Purkinje cell (primary cell): ENCODE measurements around the gene EBI3. TPM values are rescaled to one million over a fixed set of nuclear protein-coding genes. Genes with fewer than 3 reads are reported as not detected.

ENCODE experiments used
- polyA plus RNA-seq: library from polyadenylated mRNA; unstranded; fragments of >200 nt; fragmentation: Nextera tagmentation; gene quantifications from 2 replicates; pipeline ENCODE4 v1.2.1, GENCODE V29; 2014

The EBI3 gene
- polyA plus RNA-seq: not detected in 2 replicates

GRCh38 chr19:4229179-4229931 is at the start of gene EBI3:
EBI3 (plus strand) TSS chr19:4229523; CDS start chr19:4229551, 28 bp downstream.

GRCh38 chr19:4182084-4182810 is 47.1 kb upstream of the EBI3 start, which contains the start of the genes ANKRD24 and SIRT6:
ANKRD24 (plus strand) TSS chr19:4182689; CDS start chr19:4186426, 3,737 bp downstream.
SIRT6 (minus strand) TSS chr19:4182563; CDS start chr19:4182539, 24 bp downstream.

GRCh38 chr19:4246767-4247593 is 17.7 kb downstream of the EBI3 start, which contains the start of gene YJU2:
YJU2 (plus strand) TSS chr19:4247080; CDS start chr19:4247147, 67 bp downstream.

DNA sequence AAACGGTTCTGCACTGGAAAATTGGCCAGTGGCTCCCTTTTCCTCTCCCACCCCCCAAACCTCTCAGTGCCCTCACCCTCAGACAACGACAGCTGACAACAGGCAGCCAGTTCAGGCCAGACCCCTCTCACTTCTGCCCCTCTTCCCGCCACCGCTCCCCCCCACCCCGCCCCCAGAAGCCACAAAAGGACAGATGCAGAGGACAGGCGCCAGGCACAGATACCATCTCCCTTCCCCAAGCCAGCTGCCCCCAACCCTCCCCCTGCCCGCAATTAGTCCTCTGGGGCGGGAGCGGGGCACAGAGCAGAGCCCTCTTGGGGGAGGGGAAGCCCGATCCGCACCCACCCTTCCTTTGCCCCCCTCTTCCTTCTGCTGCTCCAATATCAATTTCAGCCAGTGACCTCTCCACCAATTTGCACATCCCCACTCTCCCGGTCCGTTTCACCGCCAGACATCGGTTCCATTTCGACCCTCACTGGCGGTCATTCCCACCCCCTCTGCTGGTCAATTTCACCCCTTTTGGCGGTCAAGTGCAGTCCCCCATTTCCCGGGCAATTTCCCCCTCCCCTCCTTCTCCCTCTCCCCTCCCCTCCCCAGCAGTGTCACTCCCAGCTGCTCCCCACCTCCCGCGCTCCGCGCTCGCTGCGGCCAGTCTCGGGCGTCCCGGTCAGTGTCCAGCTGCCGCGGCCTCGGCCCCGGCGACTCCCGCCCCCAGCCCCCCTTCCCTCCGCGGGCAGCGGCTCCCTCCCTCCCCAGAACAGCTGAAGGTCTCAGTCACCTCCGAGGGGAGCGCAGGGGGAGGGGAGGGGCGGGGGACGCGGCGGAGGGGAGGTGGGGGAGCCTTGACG is 49.3 kb downstream of the EBI3 start, which contains the start of gene SHD:
SHD (plus strand) TSS at position 848 of the 848 bp plus-strand sequence. CDS start 798 bp downstream, outside the sequence.

Other genes with a start within 250 kb of the EBI3 start
- gene EEF2, start 244.1 kb upstream of the EBI3 start, polyA plus RNA-seq: 126 and 167 TPM in 2 replicates
- gene PIAS4, start 221.8 kb upstream of the EBI3 start, polyA plus RNA-seq: 0.59 and 1.2 TPM in 2 replicates
- 1.5 TPM in 2 replicates for gene ZBTB7A, start 162.6 kb upstream of the EBI3 start, polyA plus RNA-seq
- gene MAP2K2, start 105.4 kb upstream of the EBI3 start, polyA plus RNA-seq: 7.0 and 11.9 TPM in 2 replicates
- not detected in 2 replicates for gene CREB3L3, start 75.9 kb upstream of the EBI3 start, polyA plus RNA-seq
- gene SIRT6, start 47.0 kb upstream of the EBI3 start, polyA plus RNA-seq: 3.3 TPM in 1 of 2 replicates, not detected in the other
- 0.25 and 1.1 TPM in 2 replicates for gene ANKRD24, start 46.8 kb upstream of the EBI3 start, polyA plus RNA-seq
- 0.62 and 2.3 TPM in 2 replicates for gene YJU2, start 17.6 kb downstream of the EBI3 start, polyA plus RNA-seq
- 12.3 TPM in 1 of 2 replicates, not detected in the other for gene SHD, start 49.7 kb downstream of the EBI3 start, polyA plus RNA-seq
- not detected in 2 replicates for gene TMIGD2, start 72.9 kb downstream of the EBI3 start, polyA plus RNA-seq
- 4.8 and 7.1 TPM in 2 replicates for gene FSD1, start 75.1 kb downstream of the EBI3 start, polyA plus RNA-seq
- gene STAP2, start 109.3 kb downstream of the EBI3 start, polyA plus RNA-seq: 2.9 TPM in 1 of 2 replicates, not detected in the other
- gene MPND, start 114.0 kb downstream of the EBI3 start, polyA plus RNA-seq: 2.7 and 4.7 TPM in 2 replicates
- gene SH3GL1, start 171.0 kb downstream of the EBI3 start, polyA plus RNA-seq: 1.6 and 2.8 TPM in 2 replicates
- 0.75 and 2.4 TPM in 2 replicates for gene CHAF1A, start 173.1 kb downstream of the EBI3 start, polyA plus RNA-seq
- gene UBXN6, start 228.3 kb downstream of the EBI3 start, polyA plus RNA-seq: 12.1 and 14.0 TPM in 2 replicates
- 1.7 and 3.8 TPM in 2 replicates for gene HDGFL2, start 242.8 kb downstream of the EBI3 start, polyA plus RNA-seq